22Rv1 (cell line): ENCODE data around the gene APH1A.
A peak's percentile ranks its signal among the peaks of the same experiment; 100 is the strongest.

Experiments
- H3K27ac ChIP-seq: fragments of 450-650 bp; 2 replicates; pipeline ENCODE4 v1.5.1; 2017
- ZFX ChIP-seq: fragments of 450-650 bp; IDR thresholded peaks from 2 replicates; pipeline ENCODE4 v1.6.1; 2017; ENCODE audit warnings: antibody characterized with exemption, borderline replicate concordance
- TF ChIP-seq, protein P1 (sequence below): fragments of 450-650 bp; IDR thresholded peaks from 2 replicates; pipeline ENCODE4 v1.5.1; 2017; ENCODE audit warnings: mild to moderate bottlenecking

APH1A gene

DNA sequence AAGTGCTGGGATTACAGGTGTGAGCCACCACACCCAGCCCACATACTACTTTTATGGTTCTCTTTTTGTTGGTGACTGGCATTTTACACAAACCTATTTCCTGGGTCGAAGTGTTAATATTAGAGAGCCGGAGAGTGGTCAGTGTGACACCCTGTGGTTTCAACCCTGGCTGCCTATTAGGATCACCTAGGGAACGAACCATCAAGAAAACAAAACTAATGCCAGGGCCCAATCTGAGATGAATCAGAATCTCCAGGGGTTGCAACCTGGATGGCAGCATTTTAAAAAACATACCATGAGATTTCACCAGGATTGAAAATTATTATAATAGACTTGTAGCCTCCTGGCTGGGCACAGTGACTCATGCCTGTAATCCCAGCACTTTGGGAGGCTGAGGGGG is 30.9 kb upstream of the APH1A start:
- H3K27ac ChIP-seq, result no peak overlapping the region
- TF ChIP-seq, protein P1, sequence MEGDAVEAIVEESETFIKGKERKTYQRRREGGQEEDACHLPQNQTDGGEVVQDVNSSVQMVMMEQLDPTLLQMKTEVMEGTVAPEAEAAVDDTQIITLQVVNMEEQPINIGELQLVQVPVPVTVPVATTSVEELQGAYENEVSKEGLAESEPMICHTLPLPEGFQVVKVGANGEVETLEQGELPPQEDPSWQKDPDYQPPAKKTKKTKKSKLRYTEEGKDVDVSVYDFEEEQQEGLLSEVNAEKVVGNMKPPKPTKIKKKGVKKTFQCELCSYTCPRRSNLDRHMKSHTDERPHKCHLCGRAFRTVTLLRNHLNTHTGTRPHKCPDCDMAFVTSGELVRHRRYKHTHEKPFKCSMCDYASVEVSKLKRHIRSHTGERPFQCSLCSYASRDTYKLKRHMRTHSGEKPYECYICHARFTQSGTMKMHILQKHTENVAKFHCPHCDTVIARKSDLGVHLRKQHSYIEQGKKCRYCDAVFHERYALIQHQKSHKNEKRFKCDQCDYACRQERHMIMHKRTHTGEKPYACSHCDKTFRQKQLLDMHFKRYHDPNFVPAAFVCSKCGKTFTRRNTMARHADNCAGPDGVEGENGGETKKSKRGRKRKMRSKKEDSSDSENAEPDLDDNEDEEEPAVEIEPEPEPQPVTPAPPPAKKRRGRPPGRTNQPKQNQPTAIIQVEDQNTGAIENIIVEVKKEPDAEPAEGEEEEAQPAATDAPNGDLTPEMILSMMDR, result no peak
- no peak for TF ChIP-seq ZFX

DNA sequence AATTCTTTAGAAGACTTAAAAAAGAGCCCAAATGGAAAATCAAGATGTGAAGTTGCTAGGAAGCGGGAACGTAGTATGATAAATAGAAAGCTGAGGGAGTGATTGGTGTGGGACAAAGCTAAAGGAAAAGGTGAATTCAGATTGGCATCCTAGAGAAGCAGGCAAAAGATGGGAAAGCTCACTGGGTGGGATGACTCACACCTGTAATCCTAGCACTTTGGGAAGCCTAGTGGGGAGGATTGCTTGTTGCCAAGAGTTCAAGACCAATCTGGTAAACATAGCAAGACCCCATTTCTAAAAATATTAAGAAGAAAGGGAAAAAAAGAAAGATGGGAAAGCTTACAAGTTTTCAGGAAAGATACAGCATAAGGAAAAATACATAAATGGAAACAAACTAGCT is 26.7 kb upstream of the APH1A start:
- TF ChIP-seq, protein P1, result no peak
- TF ChIP-seq ZFX, result no peak
- H3K27ac ChIP-seq, result no peak overlapping the region

DNA sequence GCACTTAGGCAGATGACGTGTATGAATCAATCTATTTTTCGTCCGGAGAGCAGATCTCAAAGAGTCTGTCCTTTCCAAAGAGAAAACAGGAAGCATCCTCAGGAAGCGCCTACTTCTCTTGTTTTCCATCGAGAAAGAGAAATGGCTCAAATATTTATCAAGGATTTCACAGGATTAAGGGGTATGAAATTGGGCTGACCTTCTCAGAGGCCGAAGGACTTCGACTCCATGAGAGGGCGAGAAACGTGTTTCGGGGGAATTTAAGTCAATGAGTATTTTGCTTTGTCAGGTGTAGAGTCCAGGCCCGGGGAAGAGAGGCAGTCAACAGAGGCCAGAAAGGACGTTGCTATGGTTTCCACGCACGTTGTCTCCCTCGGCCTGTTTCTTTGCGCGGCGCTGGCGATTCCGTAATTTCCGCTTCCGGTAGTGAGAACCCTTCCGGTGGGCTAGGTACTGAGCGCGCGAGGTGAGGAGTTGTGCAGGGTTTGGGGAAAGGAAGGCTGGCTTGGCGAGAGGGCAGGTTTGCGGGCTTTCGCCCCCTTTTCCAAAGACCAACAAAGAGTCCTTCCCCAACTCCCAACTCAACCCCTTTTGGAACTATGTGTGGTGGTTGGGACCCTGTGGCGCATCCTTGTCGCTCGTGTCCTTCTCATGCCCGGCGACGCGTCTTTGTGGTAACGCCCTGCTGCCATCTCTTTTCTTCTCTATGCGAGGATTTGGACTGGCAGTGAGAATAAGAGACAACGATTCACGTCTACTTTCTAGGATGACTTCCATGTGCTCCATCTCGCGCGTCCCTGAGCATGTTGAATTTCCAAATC is 24.8 kb upstream of the APH1A start, which contains the start of gene MRPS21:
TSS of gene MRPS21 (plus strand) at position 429 of the 821 bp plus-strand sequence. CDS start 506 bp downstream, outside the sequence.
- TF ChIP-seq ZFX, result no peak
- TF ChIP-seq, protein P1, result no peak
- H3K27ac ChIP-seq, result peak within 1 kb of the TSS; percentile 79

DNA sequence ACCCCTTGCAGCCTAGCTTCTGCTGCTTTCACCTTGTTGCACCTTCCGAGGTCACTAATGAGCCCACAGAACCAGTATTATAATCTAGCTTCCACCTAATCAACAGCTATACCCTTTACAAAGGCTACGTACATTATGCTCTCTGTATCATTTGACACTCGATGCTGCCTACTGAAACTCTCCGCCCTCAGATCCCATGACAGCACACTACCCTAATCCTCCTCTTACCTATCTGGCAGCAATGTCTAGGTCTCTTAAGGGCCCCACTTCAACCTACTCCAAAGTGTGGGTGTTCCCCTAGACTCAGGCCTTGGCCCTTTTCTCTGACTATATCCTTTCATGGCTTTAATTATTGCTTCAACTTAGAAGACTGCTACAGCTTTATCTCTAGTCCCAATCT is 20.0 kb upstream of the APH1A start:
- TF ChIP-seq, protein P1, result no peak
- no peak for TF ChIP-seq ZFX
- no peak overlapping the region for H3K27ac ChIP-seq

DNA sequence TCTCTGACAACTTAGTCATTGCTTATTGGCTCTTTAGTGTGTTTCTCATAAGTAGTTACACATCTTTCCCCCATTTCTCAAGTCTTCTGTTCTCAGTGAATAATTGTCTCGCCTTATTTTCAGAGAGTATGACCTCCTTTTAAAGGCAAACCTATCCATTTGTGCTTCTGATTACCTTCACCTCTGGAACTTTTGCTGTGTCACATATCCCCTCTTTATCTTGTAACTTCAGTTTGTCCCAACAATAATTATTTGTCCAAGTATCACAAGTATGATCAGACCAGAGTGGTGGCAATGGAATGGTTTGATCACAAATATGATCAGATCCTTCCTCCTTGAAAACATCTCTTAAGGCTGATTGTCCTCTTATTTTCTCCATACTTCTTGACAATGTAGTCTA is 19.6 kb upstream of the APH1A start:
- H3K27ac ChIP-seq, result no peak overlapping the region
- no peak for TF ChIP-seq ZFX
- TF ChIP-seq, protein P1, result no peak

DNA sequence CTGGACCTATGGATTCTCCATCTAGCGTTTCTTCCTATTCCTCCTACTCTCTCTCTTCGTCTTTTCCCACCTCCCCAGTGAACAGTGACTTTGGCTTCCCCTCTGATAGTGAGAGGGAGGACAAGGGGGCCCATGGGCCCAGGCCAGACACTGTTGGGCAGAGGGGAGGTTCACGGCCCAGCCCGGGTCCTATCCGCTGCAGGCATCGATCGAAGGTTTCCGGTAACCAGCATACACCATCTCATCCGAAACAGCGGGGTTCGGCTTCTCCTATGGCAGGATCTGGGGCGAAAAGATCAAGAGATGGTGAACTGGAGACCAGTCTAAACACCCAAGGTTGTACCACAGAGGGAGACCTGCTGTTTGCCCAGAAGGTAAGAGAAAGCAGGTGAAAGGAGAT is 14.4 kb upstream of the APH1A start:
- no peak overlapping the region; the same call in 1 of the 2 replicates for H3K27ac ChIP-seq
- no peak for TF ChIP-seq ZFX
- TF ChIP-seq, protein P1, result no peak

DNA sequence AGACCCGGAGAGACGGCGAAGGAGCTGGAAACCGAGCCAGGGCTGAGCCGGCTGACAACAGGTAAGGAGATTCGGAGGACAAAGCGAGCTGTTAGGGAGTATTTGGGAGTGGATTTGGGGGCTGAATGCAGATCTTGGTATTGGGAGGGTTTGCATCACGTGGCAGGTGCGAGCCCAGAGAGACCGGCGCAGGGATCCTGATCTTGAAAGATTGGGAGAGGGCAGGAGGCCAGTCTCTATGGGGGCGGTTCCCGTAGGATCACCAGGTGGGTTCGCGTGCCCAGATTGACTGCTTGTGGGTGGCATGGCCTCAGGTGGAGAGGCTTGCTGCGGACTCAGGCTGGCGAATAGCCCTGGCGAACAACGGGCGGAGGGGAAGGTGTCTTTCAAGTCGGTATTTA is 13.7 kb upstream of the APH1A start:
- peak overlapping the region; percentile 89 for H3K27ac ChIP-seq
- TF ChIP-seq, protein P1, result no peak
- no peak for TF ChIP-seq ZFX
